H9 (cell line): Measurements from ENCODE around the gene C1QL1. TPM values are rescaled to one million over a fixed set of nuclear protein-coding genes. Genes with fewer than 3 reads are reported as not detected.

Source experiments
- DNase-seq: peaks from one replicate; pipeline ENCODE4 v3.0.0-alpha.2; 2017
- H2AFZ ChIP-seq: one replicate; pipeline ENCODE4 v1.6.1; 2013; ENCODE audit warnings: mild to moderate bottlenecking, low read length, control low read depth, moderate library complexity
- H2AK5ac ChIP-seq: 2 replicates; pipeline ENCODE4 v1.6.1; 2013; ENCODE audit warnings: low read length, control low read depth, mixed read lengths; ENCODE audit not compliant: insufficient read length
- H2BK120ac ChIP-seq: one replicate; pipeline ENCODE4 v1.6.1; 2013; ENCODE audit warnings: low read depth, mild to moderate bottlenecking, low read length, control low read depth, inconsistent platforms; ENCODE audit not compliant: poor library complexity, severe bottlenecking
- H2BK12ac ChIP-seq: 2 replicates; pipeline ENCODE4 v1.6.1; 2013; ENCODE audit warnings: low read length, control low read depth, mixed read lengths, low read depth; ENCODE audit not compliant: insufficient read length
- H2BK15ac ChIP-seq: 2 replicates; pipeline ENCODE4 v1.6.1; 2013; ENCODE audit warnings: low read depth, low read length, control low read depth
- H2BK20ac ChIP-seq: one replicate; pipeline ENCODE4 v1.6.1; 2013; ENCODE audit warnings: low read depth, mild to moderate bottlenecking, low read length, control low read depth, inconsistent platforms; ENCODE audit not compliant: poor library complexity, severe bottlenecking
- H2BK5ac ChIP-seq: 2 replicates; pipeline ENCODE4 v1.6.1; 2013; ENCODE audit warnings: low read length, control low read depth, mixed read lengths; ENCODE audit not compliant: insufficient read length
- H3K14ac ChIP-seq: 2 replicates; pipeline ENCODE4 v1.6.1; 2013; ENCODE audit warnings: low read length, control low read depth; ENCODE audit not compliant: insufficient read depth
- H3K18ac ChIP-seq: 2 replicates; pipeline ENCODE4 v1.6.1; 2013; ENCODE audit warnings: low read depth, mild to moderate bottlenecking, mixed read lengths, low read length, control low read depth; ENCODE audit not compliant: insufficient read length
- H3K23ac ChIP-seq: 2 replicates; pipeline ENCODE4 v1.6.1; 2013; ENCODE audit warnings: low read length, control low read depth, mixed read lengths, low read depth; ENCODE audit not compliant: insufficient read length
- H3K23me2 ChIP-seq: 2 replicates; pipeline ENCODE4 v1.6.1; 2013; ENCODE audit warnings: low read depth, mild to moderate bottlenecking, mixed read lengths, low read length, control low read depth; ENCODE audit not compliant: insufficient read length, poor library complexity, severe bottlenecking
- H3K27ac ChIP-seq: 2 replicates; pipeline ENCODE4 v1.5.1; 2013; ENCODE audit warnings: low read length, control low read depth, mixed read lengths, low read depth; ENCODE audit not compliant: insufficient read length
- H3K27me3 ChIP-seq: 2 replicates; pipeline ENCODE4 v1.6.1; 2013; ENCODE audit warnings: low read length, control low read depth, inconsistent platforms; ENCODE audit not compliant: insufficient read depth
- H3K4ac ChIP-seq: 2 replicates; pipeline ENCODE4 v1.6.1; 2013; ENCODE audit warnings: low read depth, mild to moderate bottlenecking, control low read depth, inconsistent platforms, low read length, moderate library complexity
- H3K4me1 ChIP-seq: 2 replicates; pipeline ENCODE4 v1.6.1; 2013; ENCODE audit warnings: low read length, control low read depth, inconsistent platforms; ENCODE audit not compliant: insufficient read depth
- H3K4me2 ChIP-seq: 2 replicates; pipeline ENCODE4 v1.6.1; 2013; ENCODE audit warnings: low read length, control low read depth, mixed read lengths; ENCODE audit not compliant: insufficient read length, insufficient read depth
- H3K56ac ChIP-seq: 2 replicates; pipeline ENCODE4 v1.6.1; 2013; ENCODE audit warnings: low read depth, mild to moderate bottlenecking, mixed read lengths, low read length, control low read depth; ENCODE audit not compliant: insufficient read length
- H3K79me1 ChIP-seq: 2 replicates; pipeline ENCODE4 v1.6.1; 2013; ENCODE audit warnings: low read depth, mild to moderate bottlenecking, moderate library complexity, low read length, control low read depth, inconsistent platforms; ENCODE audit not compliant: insufficient read depth, poor library complexity, severe bottlenecking
- H3K79me2 ChIP-seq: 2 replicates; pipeline ENCODE4 v1.6.1; 2013; ENCODE audit warnings: low read length, control low read depth, inconsistent platforms; ENCODE audit not compliant: insufficient read depth
- H3K9ac ChIP-seq: 2 replicates; pipeline ENCODE4 v1.6.1; 2013; ENCODE audit warnings: low read length, control low read depth, mixed read lengths; ENCODE audit not compliant: insufficient read length; ENCODE audit errors: extremely low read depth
- H3K9me3 ChIP-seq: one replicate; pipeline ENCODE4 v1.6.1; 2013; ENCODE audit warnings: low read depth, low read length, inconsistent platforms; ENCODE audit not compliant: control insufficient read depth
- H3T11ph ChIP-seq: one replicate; pipeline ENCODE4 v1.6.1; 2013; ENCODE audit warnings: mild to moderate bottlenecking, low read length, control low read depth, inconsistent platforms
- H4K20me1 ChIP-seq: one replicate; pipeline ENCODE4 v1.6.1; 2013; ENCODE audit not compliant: control insufficient read depth, insufficient read length, insufficient read depth
- H4K5ac ChIP-seq: 2 replicates; pipeline ENCODE4 v1.6.1; 2013; ENCODE audit warnings: low read depth, mild to moderate bottlenecking, mixed read lengths, low read length, control low read depth; ENCODE audit not compliant: insufficient read length
- H4K8ac ChIP-seq: replicated peaks from 2 replicates; pipeline ENCODE4 v1.6.1; 2013; ENCODE audit warnings: low read length, control low read depth, mixed read lengths, low read depth; ENCODE audit not compliant: insufficient read length
- H4K91ac ChIP-seq: 2 replicates; pipeline ENCODE4 v1.6.1; 2013; ENCODE audit warnings: low read depth, mild to moderate bottlenecking, moderate library complexity, mixed read lengths, low read length, control low read depth; ENCODE audit not compliant: insufficient read length
- H3K27ac Mint-ChIP-seq, 3 experiments: 2 replicates in 2 of 3; 3 replicates in 1 of 3; pipeline ENCODE4 v1.8.0; 2020 to 2021; ENCODE audit warnings: mixed read lengths in 3 of 3, mild to moderate bottlenecking in 1 of 3, moderate library complexity in 1 of 3
- H3K27me3 Mint-ChIP-seq: 2 replicates; pipeline ENCODE4 v1.8.0; 2021; ENCODE audit warnings: low read depth, mild to moderate bottlenecking, moderate library complexity, mixed read lengths
- H3K36me3 Mint-ChIP-seq, 3 experiments: 2 replicates in 2 of 3; 3 replicates in 1 of 3; pipeline ENCODE4 v1.8.0; 2020 to 2021; ENCODE audit warnings: low read depth in 3 of 3, mixed read lengths in 3 of 3; ENCODE audit not compliant: insufficient read depth in 1 of 3
- H3K4me1 Mint-ChIP-seq, 2 experiments: 2 replicates each; pipeline ENCODE4 v1.8.0; 2020; ENCODE audit warnings: mixed read lengths in 2 of 2
- H3K4me3 Mint-ChIP-seq, 2 experiments: 2 replicates in 1 of 2; 3 replicates in 1 of 2; pipeline ENCODE4 v1.8.0; 2020 to 2021; ENCODE audit warnings: mild to moderate bottlenecking in 2 of 2, mixed read lengths in 2 of 2, moderate library complexity in 1 of 2
- H3K9me3 Mint-ChIP-seq, 2 experiments: 2 replicates in 1 of 2; 3 replicates in 1 of 2; pipeline ENCODE4 v1.8.0; 2020; ENCODE audit warnings: mild to moderate bottlenecking in 2 of 2, mixed read lengths in 2 of 2, moderate library complexity in 1 of 2
- CTCF ChIP-seq: fragments of 200-600 bp; sonication (generic); conservative IDR thresholded peaks from 3 replicates; pipeline ENCODE4 v1.8.0; 2021; ENCODE audit warnings: antibody characterized with exemption, mild to moderate bottlenecking
- WGBS: extraction: QIAGEN DNeasy Blood & Tissue Kit; methylation state at CpG from one replicate; pipeline ENCODE4 v1.1.7; 2013; ENCODE audit warnings: missing lambda C conversion rate, low lambda C conversion rate, mixed read lengths; ENCODE audit not compliant: insufficient read length; ENCODE audit errors: extremely low coverage; 5-methylcytosine and 5-hydroxymethylcytosine counted together
- total RNA-seq: library from RNA; stranded (reverse); gene quantifications from 2 replicates; pipeline ENCODE4 v1.2.1, GENCODE V29; 2021

C1QL1 gene
- total RNA-seq, 1 experiment from 2014 or later: 6.0 TPM

- Histone ChIP-seq H3K4ac (no peak overlapping the region), H2BK5ac (no peak overlapping the region), H3K14ac (no peak overlapping the region), H4K8ac (no peak overlapping the region), H2BK12ac (no peak overlapping the region), H4K91ac (no peak overlapping the region), H3K27me3 (peaks cover 3% of the 10 kb centered on the region; the same call in 1 of the 2 replicates), H3K23ac (no peak overlapping the region), H2BK120ac (no peak overlapping the region), H2AK5ac (no peak overlapping the region), H3K4me2 (no peak overlapping the region), H3K4me1 (no peaks in the 10 kb centered on the region; the same call in 1 of the 2 replicates), H3K9me3 (no peaks in the 10 kb centered on the region), H2BK20ac (no peak overlapping the region), H2BK15ac (no peak overlapping the region), H3K27ac (no peak overlapping the region), H3K79me2 (no peaks in the 10 kb centered on the region), H3K79me1 (no peaks in the 10 kb centered on the region), H4K5ac (no peak overlapping the region), H3K23me2 (no peaks in the 10 kb centered on the region), H3K56ac (no peak overlapping the region), H2AFZ (no peak overlapping the region), H3T11ph (no peak overlapping the region), H4K20me1 (no peaks in the 10 kb centered on the region), H3K9ac (no peak overlapping the region), H3K18ac (no peak overlapping the region)
- H3K27ac Mint-ChIP-seq: no peak overlapping the region; a peak in 1 of 7 replicates
- WGBS: no CpG with 5 or more reads among the region's 2 CpGs
- peaks cover 2 to 11% of the 10 kb centered on the region in 2 experiments; a peak in 3 of 4 replicates for H3K4me1 Mint-ChIP-seq
- peaks cover 0 to 1% (median 0%) of the 10 kb centered on the region in 3 experiments; a peak in 1 of 7 replicates for H3K36me3 Mint-ChIP-seq
- no peak for DNase-seq
- H3K4me3 Mint-ChIP-seq: no peak overlapping the region
- peaks cover 0 to under 1% of the 10 kb centered on the region in 2 experiments; a peak in 1 of 5 replicates for H3K9me3 Mint-ChIP-seq
- H3K27me3 Mint-ChIP-seq: peaks cover 31% of the 10 kb centered on the region
- TF ChIP-seq CTCF: no peak
These were observed 7.4 kb downstream of the C1QL1 start for GRCh38 chr17:44960691-44961090.
